HepG2 (cell line): Measurements from ENCODE around the gene NBPF1. TPM values are rescaled to one million over a fixed set of nuclear protein-coding genes. Genes with fewer than 3 reads are reported as not detected.

Experiments
- ARNT2 ChIP-seq: sonication (generic); formaldehyde crosslinking; IDR thresholded peaks from 2 replicates; pipeline ENCODE4 v1.8.0; 2022; ENCODE audit warnings: mild to moderate bottlenecking, low read depth, missing genetic modification reagents, moderate library complexity
- ARNTL ChIP-seq: sonication (generic); formaldehyde crosslinking; IDR thresholded peaks from 2 replicates; pipeline ENCODE4 v1.4.0; 2020; ENCODE audit warnings: mild to moderate bottlenecking, missing genetic modification reagents
- ATF1 ChIP-seq: IDR thresholded peaks from 2 replicates; pipeline ENCODE4 v1.6.1; 2016; ENCODE audit warnings: mild to moderate bottlenecking, control low read depth
- ATM ChIP-seq: fragments of 450-650 bp; IDR thresholded peaks from 2 replicates; pipeline ENCODE4 v1.7.1; 2017; ENCODE audit warnings: mild to moderate bottlenecking, borderline replicate concordance
- ATRX ChIP-seq: sonication (generic); formaldehyde crosslinking; IDR thresholded peaks from 2 replicates; pipeline ENCODE4 v1.4.0; 2020; ENCODE audit warnings: missing genetic modification reagents, borderline replicate concordance
- BHLHE40 ChIP-seq: IDR thresholded peaks from 2 replicates; pipeline ENCODE4 v1.6.1; 2011; ENCODE audit warnings: low read length, improper control_type of control experiment
- E2F2 ChIP-seq: sonication (generic); formaldehyde crosslinking; IDR thresholded peaks from 2 replicates; pipeline ENCODE4 v1.4.0; 2020; ENCODE audit warnings: missing genetic modification reagents, borderline replicate concordance
- IKZF4 ChIP-seq: sonication (generic); formaldehyde crosslinking; IDR thresholded peaks from 2 replicates; pipeline ENCODE4 v1.5.1; 2020; ENCODE audit warnings: borderline replicate concordance, mild to moderate bottlenecking, low read depth, missing genetic modification reagents; ENCODE audit errors: not compliant biosample characterization
- ISX ChIP-seq: sonication (generic); formaldehyde crosslinking; conservative IDR thresholded peaks from 2 replicates; pipeline ENCODE4 v1.5.0; 2020; ENCODE audit warnings: missing genetic modification reagents
- NFATC3 ChIP-seq: sonication (generic); formaldehyde crosslinking; IDR thresholded peaks from 2 replicates; pipeline ENCODE4 v1.5.1; 2020; ENCODE audit warnings: mild to moderate bottlenecking, missing genetic modification reagents
- NFIC ChIP-seq: IDR thresholded peaks from 2 replicates; pipeline ENCODE4 v1.6.1; 2012; ENCODE audit warnings: mild to moderate bottlenecking, low read length, inconsistent platforms
- PRDM10 ChIP-seq: sonication (generic); formaldehyde crosslinking; IDR thresholded peaks from 2 replicates; pipeline ENCODE4 v1.4.0; 2020; ENCODE audit warnings: low read depth, missing genetic modification reagents
- SKI ChIP-seq: fragments of 450-650 bp; IDR thresholded peaks from one replicate; pipeline ENCODE4 v1.6.1; 2018; ENCODE audit warnings: mild to moderate bottlenecking; ENCODE audit not compliant: partially characterized antibody
- SP4 ChIP-seq: sonication (generic); formaldehyde crosslinking; IDR thresholded peaks from 2 replicates; pipeline ENCODE4 v1.8.1; 2023; ENCODE audit warnings: mild to moderate bottlenecking, missing genetic modification reagents
- SYNCRIP ChIP-seq: fragments of 200-400 bp; formaldehyde crosslinking; IDR thresholded peaks from 2 replicates; pipeline ENCODE4 v1.6.1; 2018; ENCODE audit warnings: mild to moderate bottlenecking, low read depth, low read length; ENCODE audit not compliant: insufficient read depth
- TGIF2 ChIP-seq: IDR thresholded peaks from 2 replicates; pipeline ENCODE4 v1.6.1; 2016; ENCODE audit warnings: control low read depth, missing compliant biosample characterization
- ZNF33B ChIP-seq: sonication (generic); formaldehyde crosslinking; IDR thresholded peaks from 2 replicates; pipeline ENCODE4 v1.5.1; 2020; ENCODE audit warnings: mild to moderate bottlenecking, missing genetic modification reagents
- ZNF552 ChIP-seq: sonication (generic); formaldehyde crosslinking; IDR thresholded peaks from 2 replicates; pipeline ENCODE4 v1.9.0; 2022; ENCODE audit warnings: missing genetic modification reagents, mild to moderate bottlenecking, borderline replicate concordance
- ZNF781 ChIP-seq: sonication (generic); formaldehyde crosslinking; IDR thresholded peaks from 2 replicates; pipeline ENCODE4 v1.5.1; 2020; ENCODE audit warnings: borderline replicate concordance, mild to moderate bottlenecking, missing genetic modification reagents; ENCODE audit errors: not compliant biosample characterization
- ZSCAN22 ChIP-seq: sonication (generic); formaldehyde crosslinking; IDR thresholded peaks from 2 replicates; pipeline ENCODE4 v1.4.0; 2020; ENCODE audit warnings: mild to moderate bottlenecking, missing genetic modification reagents
- polyA plus RNA-seq, 8 experiments: library from polyadenylated mRNA; depleted of rRNA in 3 of 8; stranded (reverse) in 7 of 8; unstranded in 1 of 8; fragments of >200 nt; fragmentation: Illumina TruSeq in 4 of 8; extraction: Trizol in 4 of 8; gene quantifications; 2 replicates each; pipeline versions ENCODE4 v1.2.1 to v1.2.3, GENCODE V29; 2011 to 2016; ENCODE audit warnings: low read depth in 4 of 8, missing spikeins in 1 of 8, mixed read lengths in 1 of 8; ENCODE audit not compliant: insufficient read depth in 1 of 8
- total RNA-seq, 5 experiments: library from RNA; depleted of rRNA; stranded (reverse); fragments of >200 nt; fragmentation: Illumina TruSeq; extraction: Trizol; gene quantifications; 2 replicates each; pipeline ENCODE4 v1.2.3, GENCODE V29; 2016; ENCODE audit warnings: low read depth in 1 of 5
- TF ChIP-seq, protein P1 (sequence below), 2 experiments: sonication (generic) in 1 of 2; formaldehyde crosslinking in 1 of 2; IDR thresholded peaks; 2 replicates each; pipeline versions ENCODE4 v1.4.0 to v1.6.1; 2018 to 2020; ENCODE audit warnings: missing genetic modification reagents in 2 of 2, borderline replicate concordance in 1 of 2, low read depth in 1 of 2, mild to moderate bottlenecking in 1 of 2, missing biosample characterization in 1 of 2
- TF ChIP-seq, protein P2 (sequence below): sonication (generic); formaldehyde crosslinking; IDR thresholded peaks from 2 replicates; pipeline ENCODE4 v1.5.0; 2020; ENCODE audit warnings: missing genetic modification reagents

Gene NBPF1
- total and polyA plus RNA-seq, 2 of the 13 experiments (the other 11 are each of a cell fraction or from before 2014, with no cell fraction given), result 30.3 to 35.6 TPM

- TF ChIP-seq PRDM10 (no peak), SKI (no peak), ZNF552 (CRISPR knock-in tag) (no peak), NFATC3 (CRISPR knock-in tag) (no peak), ZNF781 (CRISPR knock-in tag) (no peak), ARNTL (no peak), ATRX (CRISPR knock-in tag) (no peak), E2F2 (CRISPR knock-in tag) (no peak), ARNT2 (no peak), BHLHE40 (no peak), SYNCRIP (no peak), IKZF4 (no peak), ZNF33B (CRISPR knock-in tag) (no peak), TGIF2 (CRISPR knock-in tag) (no peak), SP4 (CRISPR knock-in tag) (no peak), ATM (no peak), ATF1 (CRISPR knock-in tag) (no peak), NFIC (no peak), ISX (CRISPR knock-in tag) (no peak), ZSCAN22 (no peak)
- TF ChIP-seq, protein P1, sequence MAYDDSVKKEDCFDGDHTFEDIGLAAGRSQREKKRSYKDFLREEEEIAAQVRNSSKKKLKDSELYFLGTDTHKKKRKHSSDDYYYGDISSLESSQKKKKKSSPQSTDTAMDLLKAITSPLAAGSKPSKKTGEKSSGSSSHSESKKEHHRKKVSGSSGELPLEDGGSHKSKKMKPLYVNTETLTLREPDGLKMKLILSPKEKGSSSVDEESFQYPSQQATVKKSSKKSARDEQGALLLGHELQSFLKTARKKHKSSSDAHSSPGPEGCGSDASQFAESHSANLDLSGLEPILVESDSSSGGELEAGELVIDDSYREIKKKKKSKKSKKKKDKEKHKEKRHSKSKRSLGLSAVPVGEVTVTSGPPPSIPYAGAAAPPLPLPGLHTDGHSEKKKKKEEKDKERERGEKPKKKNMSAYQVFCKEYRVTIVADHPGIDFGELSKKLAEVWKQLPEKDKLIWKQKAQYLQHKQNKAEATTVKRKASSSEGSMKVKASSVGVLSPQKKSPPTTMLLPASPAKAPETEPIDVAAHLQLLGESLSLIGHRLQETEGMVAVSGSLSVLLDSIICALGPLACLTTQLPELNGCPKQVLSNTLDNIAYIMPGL (CRISPR knock-in tag; IDR thresholded peaks at IDR 0.05; ENCODE audit: borderline replicate concordance in 1 of 2, low read depth in 1 of 2), result no peak
- TF ChIP-seq, protein P2, sequence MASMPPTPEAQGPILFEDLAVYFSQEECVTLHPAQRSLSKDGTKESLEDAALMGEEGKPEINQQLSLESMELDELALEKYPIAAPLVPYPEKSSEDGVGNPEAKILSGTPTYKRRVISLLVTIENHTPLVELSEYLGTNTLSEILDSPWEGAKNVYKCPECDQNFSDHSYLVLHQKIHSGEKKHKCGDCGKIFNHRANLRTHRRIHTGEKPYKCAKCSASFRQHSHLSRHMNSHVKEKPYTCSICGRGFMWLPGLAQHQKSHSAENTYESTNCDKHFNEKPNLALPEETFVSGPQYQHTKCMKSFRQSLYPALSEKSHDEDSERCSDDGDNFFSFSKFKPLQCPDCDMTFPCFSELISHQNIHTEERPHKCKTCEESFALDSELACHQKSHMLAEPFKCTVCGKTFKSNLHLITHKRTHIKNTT (CRISPR knock-in tag), result no peak
Measured at GRCh38 chr1:16625497-16626408, 12.4 kb upstream of the NBPF1 start (continued).
